HepG2 (cell line): ENCODE measurements around the gene NUAK2. TPM values are rescaled to one million over a fixed set of nuclear protein-coding genes. Genes with fewer than 3 reads are reported as not detected.
A peak's percentile ranks its signal among the peaks of the same experiment; 100 is the strongest.

Experiments used
- CSRNP2 ChIP-seq: sonication (generic); formaldehyde crosslinking; conservative IDR thresholded peaks from 2 replicates; pipeline ENCODE4 v1.8.0; 2022; ENCODE audit warnings: low read depth, missing genetic modification reagents
- ESRRA ChIP-seq: sonication (generic); formaldehyde crosslinking; IDR thresholded peaks from 2 replicates; pipeline ENCODE4 v1.5.1; 2020; ENCODE audit warnings: mild to moderate bottlenecking, low read depth, missing genetic modification reagents
- FOSL2 ChIP-seq: sonication (generic); formaldehyde crosslinking; IDR thresholded peaks from 2 replicates; pipeline ENCODE4 v1.4.0; 2020; ENCODE audit warnings: missing genetic modification reagents
- HHEX ChIP-seq: IDR thresholded peaks from 2 replicates; pipeline ENCODE4 v1.6.1; 2016; ENCODE audit warnings: control low read depth
- HNF4G ChIP-seq, 2 experiments: sonication (generic) in 1 of 2; formaldehyde crosslinking in 1 of 2; IDR thresholded peaks; 2 replicates each; pipeline versions ENCODE4 v1.4.0 to v1.6.1; 2011 to 2020; ENCODE audit warnings: borderline replicate concordance in 2 of 2, low read depth in 2 of 2, mild to moderate bottlenecking in 2 of 2, low read length in 1 of 2, missing genetic modification reagents in 1 of 2, moderate library complexity in 1 of 2
- IRX3 ChIP-seq: sonication (generic); formaldehyde crosslinking; IDR thresholded peaks from 2 replicates; pipeline ENCODE4 v1.8.1; 2023; ENCODE audit warnings: mild to moderate bottlenecking, low read depth, missing genetic modification reagents, borderline replicate concordance
- PAWR ChIP-seq: sonication (generic); formaldehyde crosslinking; IDR thresholded peaks from 2 replicates; pipeline ENCODE4 v1.4.0; 2020; ENCODE audit warnings: missing genetic modification reagents, mild to moderate bottlenecking, borderline replicate concordance
- PRDM15 ChIP-seq: sonication (generic); formaldehyde crosslinking; IDR thresholded peaks from 2 replicates; pipeline ENCODE4 v1.4.0; 2020; ENCODE audit warnings: missing genetic modification reagents
- RORA ChIP-seq: sonication (generic); formaldehyde crosslinking; IDR thresholded peaks from 2 replicates; pipeline ENCODE4 v1.5.0; 2020; ENCODE audit warnings: mild to moderate bottlenecking, missing genetic modification reagents, moderate library complexity
- SKIL ChIP-seq: sonication (generic); formaldehyde crosslinking; IDR thresholded peaks from 2 replicates; pipeline ENCODE4 v1.8.0; 2022; ENCODE audit warnings: missing genetic modification reagents, mild to moderate bottlenecking, moderate library complexity, borderline replicate concordance
- SMAD3 ChIP-seq: sonication (generic); formaldehyde crosslinking; IDR thresholded peaks from 2 replicates; pipeline ENCODE4 v1.4.0; 2020; ENCODE audit warnings: missing genetic modification reagents
- SP4 ChIP-seq: sonication (generic); formaldehyde crosslinking; IDR thresholded peaks from 2 replicates; pipeline ENCODE4 v1.8.1; 2023; ENCODE audit warnings: mild to moderate bottlenecking, missing genetic modification reagents
- ZBTB4 ChIP-seq: sonication (generic); formaldehyde crosslinking; IDR thresholded peaks from 2 replicates; pipeline ENCODE4 v1.4.0; 2020; ENCODE audit warnings: missing genetic modification reagents, mild to moderate bottlenecking, borderline replicate concordance
- polyA plus RNA-seq, 8 experiments: library from polyadenylated mRNA; depleted of rRNA in 3 of 8; stranded (reverse) in 7 of 8; unstranded in 1 of 8; fragments of >200 nt; fragmentation: Illumina TruSeq in 4 of 8; extraction: Trizol in 4 of 8; gene quantifications; 2 replicates each; pipeline versions ENCODE4 v1.2.1 to v1.2.3, GENCODE V29; 2011 to 2016; ENCODE audit warnings: low read depth in 4 of 8, missing spikeins in 1 of 8, mixed read lengths in 1 of 8; ENCODE audit not compliant: insufficient read depth in 1 of 8
- total RNA-seq, 5 experiments: library from RNA; depleted of rRNA; stranded (reverse); fragments of >200 nt; fragmentation: Illumina TruSeq; extraction: Trizol; gene quantifications; 2 replicates each; pipeline ENCODE4 v1.2.3, GENCODE V29; 2016; ENCODE audit warnings: low read depth in 1 of 5

The NUAK2 gene
- total and polyA plus RNA-seq, 2 of the 13 experiments (the other 11 are each of a cell fraction or from before 2014, with no cell fraction given), result 0.75 to 1.1 TPM

GRCh38 chr1:205284420-205285144 lies 37.0 kb downstream of the NUAK2 start (continued):
- no peak for TF ChIP-seq SMAD3 (CRISPR knock-in tag)
- peak; percentile 89 for TF ChIP-seq SKIL (CRISPR knock-in tag)
- no peak for TF ChIP-seq PRDM15
- peak; percentile 99 for TF ChIP-seq FOSL2 (CRISPR knock-in tag)
- peak; percentile 8; the same call in 1 of the 2 replicates for TF ChIP-seq HNF4G (IDR thresholded peaks at IDR 0.05; ENCODE audit: borderline replicate concordance, low read depth, low read length)
- no peak for TF ChIP-seq HNF4G (CRISPR knock-in tag; IDR thresholded peaks at IDR 0.05; ENCODE audit: borderline replicate concordance, low read depth)
- TF ChIP-seq ESRRA (CRISPR knock-in tag), result no peak; the same call in 1 of the 2 replicates
- no peak for TF ChIP-seq CSRNP2
- TF ChIP-seq PAWR (CRISPR knock-in tag), result no peak
- TF ChIP-seq RORA (CRISPR knock-in tag), result no peak
- TF ChIP-seq HHEX (CRISPR knock-in tag), result no peak
- TF ChIP-seq IRX3, result no peak
- TF ChIP-seq ZBTB4 (CRISPR knock-in tag), result no peak
- no peak for TF ChIP-seq SP4 (CRISPR knock-in tag)
